SK-N-SH treated with all-trans-retinoic acid at 6 μM for 48 hours (cell line): ENCODE measurements around the gene CDKN2B-AS1.

Experiments
- GLIS3 ChIP-seq: fragments of 250-450 bp; sonication (Bioruptor Pico); IDR thresholded peaks from 2 replicates; pipeline ENCODE4 v1.5.0; 2020; ENCODE audit warnings: mild to moderate bottlenecking, moderate library complexity
- PATZ1 ChIP-seq: fragments of 250-450 bp; sonication (Bioruptor Pico); IDR thresholded peaks from 2 replicates; pipeline ENCODE4 v1.8.0; 2020; ENCODE audit warnings: mild to moderate bottlenecking, moderate library complexity, borderline replicate concordance
- POU6F1 ChIP-seq: fragments of 250-450 bp; sonication (Bioruptor Pico); IDR thresholded peaks from 2 replicates; pipeline ENCODE4 v1.8.0; 2021; ENCODE audit warnings: low read depth, mild to moderate bottlenecking, moderate library complexity, borderline replicate concordance
- PPARA ChIP-seq: fragments of 250-450 bp; sonication (Bioruptor Pico); IDR thresholded peaks from 2 replicates; pipeline ENCODE4 v1.5.0; 2020; ENCODE audit warnings: mild to moderate bottlenecking, borderline replicate concordance
- TOX ChIP-seq: fragments of 250-450 bp; sonication (Bioruptor Pico); IDR thresholded peaks from 2 replicates; pipeline ENCODE4 v1.8.0; 2021; ENCODE audit warnings: mild to moderate bottlenecking, moderate library complexity, borderline replicate concordance
- ZFP3 ChIP-seq: fragments of 250-450 bp; sonication (Bioruptor Pico); IDR thresholded peaks from 2 replicates; pipeline ENCODE4 v1.5.0; 2020; ENCODE audit warnings: mild to moderate bottlenecking, moderate library complexity
- ZFP30 ChIP-seq: fragments of 450-650 bp; formaldehyde crosslinking; IDR thresholded peaks from 2 replicates; pipeline ENCODE4 v1.5.0; 2022; ENCODE audit warnings: mild to moderate bottlenecking, moderate library complexity
- ZNF70 ChIP-seq: fragments of 450-650 bp; formaldehyde crosslinking; IDR thresholded peaks from 2 replicates; pipeline ENCODE4 v1.5.0; 2020; ENCODE audit warnings: mild to moderate bottlenecking, moderate library complexity

GRCh38 chr9:22124263-22125011 is 129.8 kb downstream of the CDKN2B-AS1 start:
- TF ChIP-seq ZNF70 (no peak), PATZ1 (no peak), ZFP3 (no peak), GLIS3 (CRISPR knock-in tag) (no peak), ZFP30 (CRISPR knock-in tag) (no peak), PPARA (no peak), POU6F1 (no peak), TOX (no peak)
